ENCODE measurements around the gene BCORL1. TPM values are rescaled to one million over a fixed set of nuclear protein-coding genes. Genes with fewer than 3 reads are reported as not detected.
A peak's percentile ranks its signal among the peaks of the same experiment; 100 is the strongest.

BCORL1 gene
- total RNA-seq, 6 experiments from 2014 or later: 13.3 to 18.3 (median 14.8) TPM

DNA sequence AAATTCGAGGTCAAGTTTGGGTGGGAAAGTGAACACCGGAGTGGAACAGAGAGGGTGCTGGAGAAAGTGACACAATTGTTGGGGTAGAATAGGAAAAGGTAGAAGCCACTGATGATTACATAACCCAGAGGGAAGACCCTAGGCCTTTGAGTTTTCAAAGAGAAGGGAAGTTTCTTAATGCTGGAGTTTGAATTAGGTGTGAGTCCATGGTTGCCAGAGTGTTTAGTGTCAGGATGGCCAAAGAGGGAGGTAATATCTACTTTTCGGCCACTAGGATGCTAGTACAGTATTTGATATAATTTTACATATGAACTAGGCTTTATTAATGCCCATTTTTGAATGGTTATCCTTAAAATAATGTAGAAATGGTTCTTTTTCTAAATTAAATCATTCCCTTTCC lies 5.4 kb downstream of the BCORL1 start:
- no peaks in the 10 kb centered on the region; the same call in 1 of the 2 replicates for H3K36me3 Mint-ChIP-seq (ENCODE audit: low read depth)
- no peaks in the 10 kb centered on the region for H3K9me3 Mint-ChIP-seq
- no peak overlapping the region for H3K27ac Mint-ChIP-seq
- DNase-seq: no peak
- no peaks in the 10 kb centered on the region for H3K27me3 Mint-ChIP-seq (ENCODE audit: insufficient read depth)
- no peak; the same call in 1 of the 2 replicates for TF ChIP-seq CTCF (IDR thresholded peaks at IDR 0.05)
- peaks cover 11% of the 10 kb centered on the region for H3K4me1 Mint-ChIP-seq (ENCODE audit: low read depth)
- H3K4me3 Mint-ChIP-seq: no peak overlapping the region

- H3K4me3 Mint-ChIP-seq: no peak overlapping the region
- no peak for TF ChIP-seq CTCF (IDR thresholded peaks at IDR 0.05)
- no peak for DNase-seq
- H3K27me3 Mint-ChIP-seq (ENCODE audit: insufficient read depth): no peaks in the 10 kb centered on the region; the same call in 1 of the 2 replicates
- H3K27ac Mint-ChIP-seq: no peak overlapping the region
- H3K4me1 Mint-ChIP-seq (ENCODE audit: low read depth): peaks cover 11% of the 10 kb centered on the region
- no peaks in the 10 kb centered on the region for H3K36me3 Mint-ChIP-seq (ENCODE audit: low read depth)
- H3K9me3 Mint-ChIP-seq: no peaks in the 10 kb centered on the region
Measured at GRCh38 chrX:129992181-129992580, 9.7 kb downstream of the BCORL1 start.

DNA sequence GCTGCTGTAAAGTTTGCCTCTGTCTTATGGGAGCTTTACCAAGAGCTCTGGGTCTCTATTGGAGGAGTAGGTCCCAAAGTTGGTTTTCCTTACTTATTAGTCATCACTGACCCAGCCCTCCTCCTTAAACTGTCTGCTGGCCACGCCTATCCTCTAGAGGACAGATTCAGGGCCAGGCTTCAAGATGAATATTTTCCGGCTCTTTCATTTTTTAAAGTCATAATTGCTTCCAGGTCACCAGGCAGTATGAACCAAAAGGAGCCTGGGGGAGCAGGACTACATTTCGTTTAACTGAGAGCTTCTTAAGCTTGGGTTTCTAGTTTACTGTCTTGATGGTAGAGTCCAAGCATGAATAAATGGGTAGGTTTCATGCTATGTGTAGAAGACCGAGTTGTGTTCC lies 13.7 kb downstream of the BCORL1 start:
- peak; percentile 51 for DNase-seq
- Mint-ChIP-seq H3K27ac (peak overlapping the region; percentile 80), H3K27me3 (ENCODE audit: insufficient read depth) (no peaks in the 10 kb centered on the region; the same call in none of the 2 replicates), H3K36me3 (ENCODE audit: low read depth) (no peaks in the 10 kb centered on the region), H3K4me3 (peak overlapping the region; percentile 51; the same call in 1 of the 2 replicates), H3K4me1 (ENCODE audit: low read depth) (peaks cover 11% of the 10 kb centered on the region), H3K9me3 (no peaks in the 10 kb centered on the region)
- TF ChIP-seq CTCF (IDR thresholded peaks at IDR 0.05): no peak

- DNase-seq: no peak
- no peak for TF ChIP-seq CTCF (IDR thresholded peaks at IDR 0.05)
- peaks cover 11% of the 10 kb centered on the region for H3K4me1 Mint-ChIP-seq (ENCODE audit: low read depth)
- no peak overlapping the region for H3K4me3 Mint-ChIP-seq
- no peaks in the 10 kb centered on the region for H3K9me3 Mint-ChIP-seq
- H3K36me3 Mint-ChIP-seq (ENCODE audit: low read depth): no peaks in the 10 kb centered on the region
- no peaks in the 10 kb centered on the region; the same call in none of the 2 replicates for H3K27me3 Mint-ChIP-seq (ENCODE audit: insufficient read depth)
- H3K27ac Mint-ChIP-seq: peak overlapping the region; percentile 36; the same call in 1 of the 2 replicates
Measured at GRCh38 chrX:129997086-129997485, 14.7 kb downstream of the BCORL1 start.

DNA sequence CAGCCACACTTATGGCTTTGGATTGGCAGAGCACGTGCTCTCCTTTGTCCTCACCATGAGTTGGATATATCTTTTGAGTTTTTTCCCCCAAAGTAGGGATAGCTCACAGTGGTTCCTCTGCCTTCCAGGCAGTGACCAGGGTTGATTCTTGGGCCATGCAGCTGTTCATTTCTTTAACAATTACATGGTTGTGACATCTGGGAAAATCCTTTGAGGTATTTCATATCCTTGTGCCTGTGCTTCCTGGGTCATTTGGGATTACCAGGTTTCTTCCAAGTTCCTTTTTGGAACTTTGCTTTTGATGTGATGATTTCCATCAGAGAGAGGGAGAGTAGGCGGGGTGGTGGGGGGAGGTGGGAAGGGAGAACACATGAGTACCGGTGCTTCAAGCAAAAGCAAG lies 15.6 kb downstream of the BCORL1 start:
- Mint-ChIP-seq H3K27me3 (ENCODE audit: insufficient read depth) (no peaks in the 10 kb centered on the region; the same call in none of the 2 replicates), H3K27ac (no peak overlapping the region), H3K4me1 (ENCODE audit: low read depth) (peaks cover 11% of the 10 kb centered on the region), H3K4me3 (no peak overlapping the region), H3K9me3 (no peaks in the 10 kb centered on the region), H3K36me3 (ENCODE audit: low read depth) (no peaks in the 10 kb centered on the region)
- DNase-seq: no peak
- TF ChIP-seq CTCF (IDR thresholded peaks at IDR 0.05): no peak

DNA sequence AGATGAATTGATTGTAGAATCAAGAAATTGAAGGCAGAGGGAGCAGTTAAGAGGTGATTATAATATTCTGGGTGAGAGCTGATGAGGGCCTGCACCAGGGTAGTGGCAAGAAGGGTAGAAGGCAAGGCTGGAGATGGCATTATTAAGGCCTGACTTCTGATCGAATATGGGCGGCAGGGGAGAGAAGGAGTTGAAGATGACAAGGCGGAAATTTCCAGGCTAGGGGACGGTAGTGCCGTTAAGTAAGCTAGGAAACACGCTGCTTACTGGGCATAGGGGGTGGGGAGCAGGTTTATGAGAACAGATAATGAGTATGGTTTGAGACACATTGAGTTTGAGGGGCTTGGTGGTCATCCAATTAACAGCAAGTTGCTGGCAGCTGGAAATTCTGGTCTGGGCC lies 19.5 kb downstream of the BCORL1 start:
- Mint-ChIP-seq H3K9me3 (no peaks in the 10 kb centered on the region), H3K4me3 (no peak overlapping the region), H3K27me3 (ENCODE audit: insufficient read depth) (no peaks in the 10 kb centered on the region; the same call in 1 of the 2 replicates), H3K36me3 (ENCODE audit: low read depth) (no peaks in the 10 kb centered on the region), H3K4me1 (ENCODE audit: low read depth) (no peaks in the 10 kb centered on the region), H3K27ac (no peak overlapping the region)
- DNase-seq: no peak
- no peak for TF ChIP-seq CTCF (IDR thresholded peaks at IDR 0.05)
